NCI-H187 treated with DMSO at 0.1 percent for 48 hours (cell line): Measurements from ENCODE around the gene PAH.
A peak's percentile ranks its signal among the peaks of the same experiment; 100 is the strongest.
"Not testable (repeated sequence)": the region's sequence is repeated elsewhere in the genome, so short reads cannot be mapped to it uniquely, and the experiment has no call there.

Source experiments
- DNase-seq: peaks from one replicate; lab custom pipeline; 2025; lab: John Stamatoyannopoulos, UW

PAH gene

GRCh38 chr12:102891756-102892155, 25.3 kb downstream of the PAH start:
- no peak for DNase-seq

- no peak for DNase-seq
Observed at GRCh38 chr12:102888511-102888910, 28.5 kb downstream of the PAH start.

GRCh38 chr12:102885043-102885932, 31.8 kb downstream of the PAH start:
- no peak for DNase-seq

GRCh38 chr12:102883204-102883799, 33.7 kb downstream of the PAH start:
- DNase-seq, result peak; percentile 45

- DNase-seq, result no peak
Observed at GRCh38 chr12:102880783-102881182, 36.3 kb downstream of the PAH start.

- peak; percentile 89 for DNase-seq
Observed at GRCh38 chr12:102879144-102879763, 37.8 kb downstream of the PAH start.

GRCh38 chr12:102876883-102877282, 40.2 kb downstream of the PAH start:
- no peak for DNase-seq

GRCh38 chr12:102874819-102875218, 42.2 kb downstream of the PAH start:
- DNase-seq, result no peak

GRCh38 chr12:102873077-102873476, 44.0 kb downstream of the PAH start:
- no peak for DNase-seq

GRCh38 chr12:102871014-102871413, 46.0 kb downstream of the PAH start:
- DNase-seq, result no peak

- DNase-seq, result no peak
Observed at GRCh38 chr12:102869571-102869970, 47.5 kb downstream of the PAH start.

GRCh38 chr12:102865821-102866615, 51.0 kb downstream of the PAH start:
- no peak for DNase-seq

- DNase-seq, result no peak
Observed at GRCh38 chr12:102862486-102862885, 54.6 kb downstream of the PAH start.

- no peak for DNase-seq
Observed at GRCh38 chr12:102851246-102851645, 65.8 kb downstream of the PAH start.

- DNase-seq, result no peak
Observed at GRCh38 chr12:102849722-102850447, 67.2 kb downstream of the PAH start.

- no peak for DNase-seq
Observed at GRCh38 chr12:102848832-102849231, 68.2 kb downstream of the PAH start.

- no peak for DNase-seq
Observed at GRCh38 chr12:102847131-102847530, 69.9 kb downstream of the PAH start.

- DNase-seq, result no peak
Observed at GRCh38 chr12:102833687-102834441, 83.2 kb downstream of the PAH start.

GRCh38 chr12:102832826-102833225, 84.2 kb downstream of the PAH start:
- not testable (repeated sequence) for DNase-seq

- DNase-seq, result no peak
Observed at GRCh38 chr12:102824218-102824835, 92.7 kb downstream of the PAH start.
